Testis (tissue), 3 donors: Measurements from ENCODE around the gene TACC2. TPM values are rescaled to one million over a fixed set of nuclear protein-coding genes. Genes with fewer than 3 reads are reported as not detected.

ENCODE experiments used
- DNase-seq: peaks from one replicate; pipeline ENCODE4 v3.0.0-alpha.2; 2019
- H3K27ac ChIP-seq, 2 donors: fragments of 200-600 bp; sonication (generic); one replicate each; pipeline ENCODE4 v1.5.1; 2019
- H3K27me3 ChIP-seq: fragments of 200-600 bp; sonication (generic); one replicate; pipeline ENCODE4 v1.5.1; 2019
- H3K36me3 ChIP-seq: fragments of 200-600 bp; sonication (generic); one replicate; pipeline ENCODE4 v1.5.1; 2017; ENCODE audit warnings: low read depth; ENCODE audit errors: missing control alignments
- H3K4me1 ChIP-seq: fragments of 200-600 bp; sonication (generic); one replicate; pipeline ENCODE4 v1.5.1; 2019
- H3K4me3 ChIP-seq, 2 donors: fragments of 200-600 bp; sonication (generic); one replicate each; pipeline ENCODE4 v1.5.1; 2017 to 2019
- H3K9me3 ChIP-seq: fragments of 200-600 bp; sonication (generic); one replicate; pipeline ENCODE4 v1.5.1; 2017
- POLR2A ChIP-seq: fragments of 450-650 bp; IDR thresholded peaks from one replicate; pipeline ENCODE4 v1.6.1; 2017; ENCODE audit warnings: antibody characterized with exemption, mild to moderate bottlenecking, moderate library complexity
- WGBS, 2 donors: methylation state at CpG; one replicate each; pipeline ENCODE4 v1.1.5; 2018; 5-methylcytosine and 5-hydroxymethylcytosine counted together
- intact Hi-C: fragments of 100-400 bp; cut with DNase I; formaldehyde crosslinking; loops from one replicate; pipeline ENCODE4 v1.15.1; 2023; ENCODE audit warnings: low total_unique reads
- polyA plus RNA-seq: library from polyadenylated mRNA; stranded (reverse); fragments of 350-450 nt; fragmentation: Illumina TruSeq; extraction: RNeasy Lipid Tissue Mini Kit (QIAGEN cat#74804); gene quantifications from one replicate; pipeline ENCODE4 v1.2.3, GENCODE V29; 2014; ENCODE audit warnings: low read depth, low replicate concordance; ENCODE audit not compliant: insufficient read depth
- total RNA-seq, 2 donors: library from RNA; depleted of rRNA; stranded (reverse); fragments of >200 nt; gene quantifications; one replicate each; pipeline ENCODE4 v1.2.3, GENCODE V29; 2016
- TF ChIP-seq, protein P1 (sequence below), 3 experiments: fragments of 450-650 bp in 2 of 3; fragments of 200-600 bp in 1 of 3; sonication (generic) in 1 of 3; IDR thresholded peaks; one replicate each; pipeline ENCODE4 v1.5.1; 2016 to 2019; ENCODE audit warnings: antibody characterized with exemption in 3 of 3, mild to moderate bottlenecking in 2 of 3, moderate library complexity in 1 of 3

TACC2 gene
- total and polyA plus RNA-seq, 3 donors from 2014 or later: 18.0 to 24.2 (median 21.3) TPM

DNA sequence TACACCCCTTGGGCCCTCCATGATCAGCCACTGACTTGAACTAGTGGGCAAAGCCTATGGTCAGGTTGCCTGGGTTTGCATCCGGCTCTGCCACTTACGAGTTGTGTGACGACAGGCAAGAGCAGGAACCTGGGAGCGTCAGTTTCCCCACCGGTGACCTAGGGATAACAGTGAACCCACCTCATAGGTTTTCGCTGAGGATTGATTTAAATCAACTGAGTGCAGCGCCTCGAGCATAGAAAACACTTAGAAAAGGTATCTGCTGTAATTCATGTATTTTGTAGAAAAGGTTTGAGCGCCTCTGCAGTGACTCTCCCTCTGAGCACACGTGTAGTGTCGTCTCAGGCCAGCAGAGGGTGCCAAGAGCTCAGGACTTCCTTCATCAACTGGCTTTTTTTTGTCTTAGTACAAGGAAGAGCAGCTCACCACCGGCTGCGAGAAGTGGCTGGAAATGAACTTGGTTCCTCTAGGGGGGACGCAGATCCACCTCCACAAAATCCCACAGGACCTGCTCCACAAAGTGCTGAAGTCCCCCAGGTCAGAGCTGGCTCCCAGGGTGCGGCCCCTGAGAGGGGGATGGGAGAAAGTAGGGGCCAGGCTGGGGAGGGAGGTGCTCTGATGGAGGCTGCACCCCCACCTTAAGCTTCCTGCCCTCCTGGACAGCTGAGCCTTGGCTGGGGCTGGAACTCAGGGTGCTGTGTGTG is 309.8 kb downstream of the TACC2 start:
- TF ChIP-seq, protein P1, sequence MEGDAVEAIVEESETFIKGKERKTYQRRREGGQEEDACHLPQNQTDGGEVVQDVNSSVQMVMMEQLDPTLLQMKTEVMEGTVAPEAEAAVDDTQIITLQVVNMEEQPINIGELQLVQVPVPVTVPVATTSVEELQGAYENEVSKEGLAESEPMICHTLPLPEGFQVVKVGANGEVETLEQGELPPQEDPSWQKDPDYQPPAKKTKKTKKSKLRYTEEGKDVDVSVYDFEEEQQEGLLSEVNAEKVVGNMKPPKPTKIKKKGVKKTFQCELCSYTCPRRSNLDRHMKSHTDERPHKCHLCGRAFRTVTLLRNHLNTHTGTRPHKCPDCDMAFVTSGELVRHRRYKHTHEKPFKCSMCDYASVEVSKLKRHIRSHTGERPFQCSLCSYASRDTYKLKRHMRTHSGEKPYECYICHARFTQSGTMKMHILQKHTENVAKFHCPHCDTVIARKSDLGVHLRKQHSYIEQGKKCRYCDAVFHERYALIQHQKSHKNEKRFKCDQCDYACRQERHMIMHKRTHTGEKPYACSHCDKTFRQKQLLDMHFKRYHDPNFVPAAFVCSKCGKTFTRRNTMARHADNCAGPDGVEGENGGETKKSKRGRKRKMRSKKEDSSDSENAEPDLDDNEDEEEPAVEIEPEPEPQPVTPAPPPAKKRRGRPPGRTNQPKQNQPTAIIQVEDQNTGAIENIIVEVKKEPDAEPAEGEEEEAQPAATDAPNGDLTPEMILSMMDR (IDR thresholded peaks at IDR 0.05): peak; percentile 78 to 86 (median 79)
- TF ChIP-seq POLR2A: no peak
- no peak overlapping the region for H3K4me3 ChIP-seq

DNA sequence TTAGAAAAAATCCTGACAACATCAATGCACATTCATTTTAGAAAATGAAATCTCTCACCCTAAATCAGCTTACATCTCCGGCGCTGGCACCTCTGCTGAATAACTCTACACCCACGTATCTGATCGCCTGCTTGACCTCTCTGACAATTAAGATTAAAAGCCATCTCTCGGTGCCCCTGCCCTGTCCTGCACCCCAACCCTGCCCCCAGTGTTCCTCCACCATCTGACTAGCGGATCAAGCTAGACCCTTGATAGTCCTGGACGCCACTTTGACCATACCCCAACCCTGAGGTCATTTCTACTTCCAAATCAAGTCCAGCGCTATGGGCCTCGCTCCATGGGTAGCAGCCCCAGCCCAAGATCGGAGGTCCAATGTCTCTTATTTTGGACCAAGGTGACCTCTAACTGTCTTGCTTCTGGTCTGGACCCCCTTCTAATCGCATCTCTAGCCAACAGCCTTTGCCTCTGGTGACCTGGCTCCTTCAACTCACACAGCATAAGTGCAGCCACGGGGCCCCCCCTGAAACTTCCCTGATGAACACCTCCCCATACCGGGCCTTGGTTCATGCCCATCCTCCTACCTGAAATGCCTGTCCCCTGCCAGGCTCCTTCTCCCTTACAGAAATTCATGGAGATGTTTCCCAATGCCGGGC is 310.6 kb downstream of the TACC2 start:
- Histone ChIP-seq H3K9me3 (no peaks in the 10 kb centered on the region), H3K27me3 (no peaks in the 10 kb centered on the region), H3K4me3 (no peak overlapping the region), H3K36me3 (no peaks in the 10 kb centered on the region), H3K4me1 (no peaks in the 10 kb centered on the region), H3K27ac (no peak overlapping the region)
- intact Hi-C loops: loop anchor here (5.0 kb wide), 2 partner anchors 138 to 268 kb away; no protein-coding TSS in a partner anchor
- 89% methylated on average over 14 of the region's 14 CpGs for WGBS, 2 donors
- TF ChIP-seq, protein P1 (IDR thresholded peaks at IDR 0.05): no peak
- TF ChIP-seq POLR2A: no peak
- no peak for DNase-seq

More for the DNA sequence above, 309.8 kb downstream of the TACC2 start:
- Histone ChIP-seq H3K27me3 (no peaks in the 10 kb centered on the region), H3K9me3 (no peaks in the 10 kb centered on the region), H3K36me3 (no peaks in the 10 kb centered on the region), H3K27ac (no peak overlapping the region), H3K4me1 (no peaks in the 10 kb centered on the region)
- peak; percentile 80 for DNase-seq
- intact Hi-C loops: loop anchor here (5.0 kb wide), 2 partner anchors 139 to 269 kb away; no protein-coding TSS in a partner anchor
- WGBS, 2 donors: 40 to 42% methylated on average over 12 to 15 of the region's 15 CpGs

DNA sequence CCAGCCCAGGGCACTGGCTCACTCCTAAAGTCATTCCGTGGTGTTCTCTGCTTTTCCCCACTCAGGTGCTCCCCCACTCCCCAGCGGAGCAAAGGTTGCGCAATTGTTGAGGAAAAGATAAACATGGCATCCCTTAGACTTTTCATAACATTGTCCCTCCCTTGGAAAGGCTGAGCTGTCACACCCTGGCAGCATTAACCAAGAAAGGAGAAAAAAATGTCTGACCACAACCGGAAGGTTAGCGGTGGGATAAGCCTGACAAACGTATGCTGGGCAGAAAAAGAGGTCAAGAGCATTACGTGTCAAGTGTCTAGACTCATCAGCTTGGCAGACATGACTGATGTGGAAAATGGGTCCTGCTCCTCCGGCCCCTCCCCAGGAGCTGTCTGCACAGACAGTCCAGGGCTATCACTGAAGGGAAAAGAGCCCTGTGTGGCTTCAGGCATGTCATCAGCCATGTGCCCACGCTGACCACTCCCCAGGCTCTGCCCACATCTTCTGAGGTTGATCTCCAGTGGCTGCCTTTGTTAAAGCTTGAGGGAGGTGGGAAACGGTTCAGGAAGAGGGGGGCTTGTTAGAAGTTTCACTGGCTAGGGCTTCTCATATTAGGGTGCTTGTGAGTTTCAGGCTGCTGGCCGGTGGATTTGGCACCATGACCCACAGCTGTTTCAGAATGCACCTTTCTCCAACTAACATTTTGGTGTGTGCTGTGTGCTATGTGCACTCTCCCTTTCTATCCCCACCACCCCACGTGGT is 312.3 kb downstream of the TACC2 start:
- 67 to 75% methylated on average over 11 to 12 of the region's 12 CpGs for WGBS, 2 donors
- Histone ChIP-seq H3K4me3 (no peak overlapping the region), H3K36me3 (no peaks in the 10 kb centered on the region), H3K4me1 (no peaks in the 10 kb centered on the region), H3K27ac (no peak overlapping the region), H3K27me3 (no peaks in the 10 kb centered on the region), H3K9me3 (no peaks in the 10 kb centered on the region)
- DNase-seq: no peak
- intact Hi-C loops: no loop called here
- TF ChIP-seq, protein P1 (IDR thresholded peaks at IDR 0.05): no peak
- no peak for TF ChIP-seq POLR2A

GRCh38 chr10:122301811-122302115 is 312.8 kb downstream of the TACC2 start:
- Histone ChIP-seq H3K9me3 (no peaks in the 10 kb centered on the region), H3K4me3 (no peak overlapping the region), H3K36me3 (no peaks in the 10 kb centered on the region), H3K27ac (no peak overlapping the region), H3K27me3 (no peaks in the 10 kb centered on the region), H3K4me1 (no peaks in the 10 kb centered on the region)
- WGBS, 2 donors: 61 to 63% methylated on average over 6 to 7 of the region's 7 CpGs
- intact Hi-C loops: no loop called here
- TF ChIP-seq, protein P1 (IDR thresholded peaks at IDR 0.05): no peak
- no peak for DNase-seq
